Calu3 (cell line): ENCODE results near the gene NHLRC3. TPM values are rescaled to one million over a fixed set of nuclear protein-coding genes. Genes with fewer than 3 reads are reported as not detected.

ENCODE experiments used
- BruUV-seq: library from RNA; stranded (reverse); fragments of 400-500 nt; replicated peaks from 2 replicates; lab custom pipeline; 2021; lab: Mats Ljungman, UMichigan
- CTCF ChIA-PET: fragments of 300-600 bp; sonication (Branson Sonifier 250); formaldehyde crosslinking; loops from one replicate; lab custom pipeline; 2022; ENCODE audit warnings: antibody characterized with exemption; lab: Charles Lee
- DNase-seq: peaks from one replicate; pipeline ENCODE4 v3.0.0; 2022
- H3K27ac Mint-ChIP-seq: one replicate; pipeline ENCODE4 v1.8.0; 2022; ENCODE audit warnings: mixed read lengths; ENCODE audit not compliant: unreplicated experiment
- H3K27me3 Mint-ChIP-seq: one replicate; pipeline ENCODE4 v1.8.0; 2022; ENCODE audit warnings: mixed read lengths; ENCODE audit not compliant: unreplicated experiment
- H3K36me3 Mint-ChIP-seq: one replicate; pipeline ENCODE4 v1.8.0; 2022; ENCODE audit warnings: mild to moderate bottlenecking, moderate library complexity, mixed read lengths; ENCODE audit not compliant: insufficient read depth, unreplicated experiment
- H3K4me1 Mint-ChIP-seq: one replicate; pipeline ENCODE4 v1.8.0; 2022; ENCODE audit warnings: mild to moderate bottlenecking, low read depth, mixed read lengths; ENCODE audit not compliant: unreplicated experiment
- H3K4me3 Mint-ChIP-seq: one replicate; pipeline ENCODE4 v1.8.0; 2022; ENCODE audit warnings: mild to moderate bottlenecking, low read depth, moderate library complexity, mixed read lengths; ENCODE audit not compliant: unreplicated experiment
- H3K9me3 Mint-ChIP-seq: one replicate; pipeline ENCODE4 v1.8.0; 2022; ENCODE audit warnings: low read depth, mixed read lengths; ENCODE audit not compliant: unreplicated experiment
- intact Hi-C: fragments of 100-400 bp; cut with micrococcal nuclease; formaldehyde crosslinking; loops from one replicate; pipeline ENCODE4 v1.10.0; 2022; ENCODE audit not compliant: unreplicated experiment
- total RNA-seq: library from RNA; stranded (reverse); gene quantifications from 2 replicates; pipeline ENCODE4 v1.2.3, GENCODE V29; 2022
- TF ChIP-seq, protein P1 (sequence below): fragments of 200-600 bp; IDR thresholded peaks from one replicate; pipeline ENCODE4 v1.8.0; 2022; ENCODE audit warnings: antibody characterized with exemption; ENCODE audit not compliant: unreplicated experiment

NHLRC3 gene
- total RNA-seq, 1 experiment from 2014 or later: 23.1 TPM

DNA sequence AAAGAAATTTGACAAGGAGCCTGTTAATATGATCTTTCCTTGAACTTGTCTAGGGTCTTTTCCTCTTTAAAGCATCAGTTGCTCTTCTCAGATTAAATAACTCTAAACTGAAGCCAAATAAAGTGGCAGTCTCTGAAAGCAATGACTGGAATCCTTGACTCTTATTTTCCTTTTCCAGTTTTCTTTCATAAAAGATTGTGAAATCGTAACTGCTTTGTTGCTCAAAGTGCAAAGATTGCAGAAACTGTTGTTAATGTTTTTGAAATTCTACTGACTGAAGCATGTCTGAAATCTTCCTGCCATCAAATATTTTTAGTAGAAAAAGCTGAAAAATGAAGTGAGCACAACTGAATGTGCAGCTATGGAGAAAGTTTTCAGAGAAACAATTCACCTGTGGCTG is 1.9 kb downstream of the NHLRC3 start:
- intact Hi-C loops: loop anchor here (10.0 kb wide), 1 partner anchor 635 kb away; no protein-coding TSS in a partner anchor
- H3K4me3 Mint-ChIP-seq: no peak overlapping the region
- TF ChIP-seq, protein P1, sequence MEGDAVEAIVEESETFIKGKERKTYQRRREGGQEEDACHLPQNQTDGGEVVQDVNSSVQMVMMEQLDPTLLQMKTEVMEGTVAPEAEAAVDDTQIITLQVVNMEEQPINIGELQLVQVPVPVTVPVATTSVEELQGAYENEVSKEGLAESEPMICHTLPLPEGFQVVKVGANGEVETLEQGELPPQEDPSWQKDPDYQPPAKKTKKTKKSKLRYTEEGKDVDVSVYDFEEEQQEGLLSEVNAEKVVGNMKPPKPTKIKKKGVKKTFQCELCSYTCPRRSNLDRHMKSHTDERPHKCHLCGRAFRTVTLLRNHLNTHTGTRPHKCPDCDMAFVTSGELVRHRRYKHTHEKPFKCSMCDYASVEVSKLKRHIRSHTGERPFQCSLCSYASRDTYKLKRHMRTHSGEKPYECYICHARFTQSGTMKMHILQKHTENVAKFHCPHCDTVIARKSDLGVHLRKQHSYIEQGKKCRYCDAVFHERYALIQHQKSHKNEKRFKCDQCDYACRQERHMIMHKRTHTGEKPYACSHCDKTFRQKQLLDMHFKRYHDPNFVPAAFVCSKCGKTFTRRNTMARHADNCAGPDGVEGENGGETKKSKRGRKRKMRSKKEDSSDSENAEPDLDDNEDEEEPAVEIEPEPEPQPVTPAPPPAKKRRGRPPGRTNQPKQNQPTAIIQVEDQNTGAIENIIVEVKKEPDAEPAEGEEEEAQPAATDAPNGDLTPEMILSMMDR: no peak
- CTCF ChIA-PET: no interaction called here
- peaks cover 35% of the 10 kb centered on the region for H3K36me3 Mint-ChIP-seq
- BruUV-seq: no TSS peak
- no peak overlapping the region for H3K27ac Mint-ChIP-seq
- no peaks in the 10 kb centered on the region for H3K9me3 Mint-ChIP-seq
- DNase-seq: no peak
- no peaks in the 10 kb centered on the region for H3K27me3 Mint-ChIP-seq
- H3K4me1 Mint-ChIP-seq: no peaks in the 10 kb centered on the region

DNA sequence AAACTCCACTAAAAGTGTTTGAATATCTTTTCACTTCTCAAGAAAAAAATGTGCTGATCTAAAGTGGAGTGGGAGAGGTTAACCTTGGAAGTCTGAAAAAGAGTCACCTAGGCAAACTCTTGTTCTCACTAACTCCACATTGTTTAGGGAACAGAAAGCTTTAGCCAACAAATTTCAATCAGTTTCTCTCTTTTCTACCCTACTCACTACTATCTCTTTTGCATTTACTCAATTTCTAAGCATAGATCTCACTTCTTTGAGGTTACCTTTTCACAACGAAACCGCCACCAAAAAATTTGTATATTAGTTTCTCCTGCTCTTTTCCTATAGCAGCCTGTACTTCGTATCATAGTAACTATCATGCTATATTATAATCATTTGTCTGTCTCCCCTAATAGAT is 6.3 kb downstream of the NHLRC3 start:
- no peaks in the 10 kb centered on the region for H3K27me3 Mint-ChIP-seq
- H3K4me1 Mint-ChIP-seq: no peaks in the 10 kb centered on the region
- intact Hi-C loops: loop anchor here (10.0 kb wide), 1 partner anchor 630 kb away; no protein-coding TSS in a partner anchor
- no peaks in the 10 kb centered on the region for H3K36me3 Mint-ChIP-seq
- CTCF ChIA-PET: no interaction called here
- TF ChIP-seq, protein P1: no peak
- no peak overlapping the region for H3K27ac Mint-ChIP-seq
- no peak overlapping the region for H3K4me3 Mint-ChIP-seq
- BruUV-seq: no TSS peak
- H3K9me3 Mint-ChIP-seq: no peaks in the 10 kb centered on the region
- DNase-seq: no peak

DNA sequence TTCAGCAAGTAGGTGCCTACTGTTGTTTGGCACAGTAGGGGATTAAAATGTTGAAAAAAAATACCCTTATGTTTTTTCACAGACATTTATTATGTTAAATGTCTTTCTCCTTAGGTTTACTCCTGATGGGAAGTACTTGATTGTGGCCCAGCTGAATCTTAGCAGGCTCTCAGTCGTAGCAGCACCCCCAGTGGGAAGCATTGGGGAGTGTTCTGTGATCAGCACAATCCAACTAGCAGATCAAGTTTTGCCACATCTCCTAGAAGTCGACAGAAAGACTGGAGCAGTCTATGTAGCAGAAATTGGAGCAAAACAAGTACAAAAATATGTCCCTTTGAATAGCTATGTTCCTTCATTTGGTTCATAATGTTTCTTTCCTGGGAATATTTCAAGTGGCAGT is 9.3 kb downstream of the NHLRC3 start:
- Mint-ChIP-seq H3K27ac (no peak overlapping the region), H3K4me1 (no peaks in the 10 kb centered on the region), H3K4me3 (no peak overlapping the region), H3K36me3 (no peaks in the 10 kb centered on the region), H3K27me3 (no peaks in the 10 kb centered on the region), H3K9me3 (no peaks in the 10 kb centered on the region)
- DNase-seq: peak; percentile 31
- intact Hi-C loops: loop anchor here (10.0 kb wide), 1 partner anchor 627 kb away; no protein-coding TSS in a partner anchor
- no TSS peak for BruUV-seq
- CTCF ChIA-PET: no interaction called here
- TF ChIP-seq, protein P1: no peak

DNA sequence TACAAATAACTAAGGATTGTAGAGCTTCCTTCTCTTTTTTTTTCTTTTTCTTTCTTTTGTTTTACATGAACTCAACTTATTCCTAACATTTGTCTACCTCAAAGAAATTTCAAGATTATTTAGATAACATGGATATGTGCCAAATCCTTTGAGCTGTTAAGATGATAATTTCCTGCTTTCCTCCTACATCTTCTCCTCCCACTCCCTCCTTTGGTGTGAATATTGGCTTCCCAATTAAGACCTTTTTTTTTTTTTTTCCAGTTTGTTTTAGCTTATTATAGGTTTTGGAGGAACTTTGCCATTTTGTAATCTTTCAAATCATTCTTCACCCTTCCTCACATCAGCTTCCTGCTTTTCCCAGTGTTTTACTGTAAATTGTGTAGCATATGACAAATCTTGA is 10.6 kb downstream of the NHLRC3 start:
- no peak overlapping the region for H3K4me3 Mint-ChIP-seq
- no TSS peak for BruUV-seq
- CTCF ChIA-PET: interaction anchor here (0.7 kb wide), 1 partner anchor 716 kb away, joined by 5 read pairs; no protein-coding TSS in a partner anchor

More for the DNA sequence above, 10.6 kb downstream of the NHLRC3 start:
- TF ChIP-seq, protein P1: no peak
- Mint-ChIP-seq H3K9me3 (no peaks in the 10 kb centered on the region), H3K4me1 (no peaks in the 10 kb centered on the region), H3K27me3 (no peaks in the 10 kb centered on the region), H3K36me3 (no peaks in the 10 kb centered on the region), H3K27ac (no peak overlapping the region)
- intact Hi-C loops: loop anchor here (10.0 kb wide), 1 partner anchor 626 kb away; no protein-coding TSS in a partner anchor
- no peak for DNase-seq
